Skeletal muscle satellite cell (primary cell): ENCODE results near the gene COX4I2. TPM values are rescaled to one million over a fixed set of nuclear protein-coding genes. Genes with fewer than 3 reads are reported as not detected.
"Not testable (repeated sequence)": the region's sequence is repeated elsewhere in the genome, so short reads cannot be mapped to it uniquely, and the experiment has no call there.

Source experiments
- H3K27me3 ChIP-seq: 2 replicates; pipeline ENCODE4 v1.7.0; 2013; ENCODE audit warnings: low read length; ENCODE audit not compliant: control insufficient read depth, insufficient read depth
- H3K36me3 ChIP-seq: 2 replicates; pipeline ENCODE4 v1.7.0; 2013; ENCODE audit warnings: mild to moderate bottlenecking, control low read depth, low read length; ENCODE audit not compliant: insufficient read depth
- H3K4me1 ChIP-seq: 2 replicates; pipeline ENCODE4 v1.7.0; 2013; ENCODE audit warnings: low read length; ENCODE audit not compliant: control insufficient read depth, insufficient read depth
- H3K4me2 ChIP-seq: 2 replicates; pipeline ENCODE4 v1.7.0; 2013; ENCODE audit warnings: mild to moderate bottlenecking, low read length
- H3K4me3 ChIP-seq: 2 replicates; pipeline ENCODE4 v1.7.0; 2013; ENCODE audit warnings: low read length
- H3K9ac ChIP-seq: 2 replicates; pipeline ENCODE4 v1.7.0; 2013; ENCODE audit warnings: mild to moderate bottlenecking, low read depth, low read length, moderate library complexity
- H3K9me3 ChIP-seq: replicated peaks from 2 replicates; pipeline ENCODE4 v1.7.0; 2013; ENCODE audit warnings: mild to moderate bottlenecking, control low read depth, low read length
- total RNA-seq: library from RNA; depleted of rRNA; stranded (reverse); fragments of >200 nt; gene quantifications from 2 replicates; pipeline ENCODE4 v1.2.3, GENCODE V29; 2012; rRNA removed

The COX4I2 gene
- 0.44 and 0.76 TPM in 2 replicates for total RNA-seq

DNA sequence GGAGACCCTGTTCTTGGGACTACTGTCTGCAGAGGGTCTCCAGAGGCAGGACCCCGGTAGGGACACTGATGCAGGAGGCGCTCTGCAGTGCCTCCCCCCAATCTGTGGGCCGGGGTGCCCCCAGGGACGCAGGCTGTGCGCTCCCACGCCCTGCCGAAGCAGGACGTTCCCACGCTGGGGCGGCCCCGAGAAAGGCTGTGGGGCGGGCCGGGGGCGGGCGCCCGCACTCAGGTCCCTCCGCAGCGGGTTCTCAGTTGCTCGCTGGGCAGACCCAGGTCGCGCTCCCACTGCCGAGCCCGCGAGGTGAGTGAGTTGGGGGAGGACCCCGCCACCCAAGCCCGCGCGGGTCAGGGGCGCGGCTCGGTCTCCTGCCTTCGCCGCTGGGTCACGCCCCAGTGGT is at the start of gene COX4I2:
TSS of gene COX4I2 (plus strand) at position 253 of the 400 bp plus-strand sequence. CDS start 1,106 bp downstream, outside the sequence.
- Histone ChIP-seq H3K9me3 (no peaks in the 10 kb centered on the region), H3K4me3 (no peak within 1 kb of the TSS), H3K27me3 (peaks cover 11% of the 10 kb centered on the region), H3K9ac (no peak within 1 kb of the TSS), H3K4me2 (no peak within 1 kb of the TSS), H3K36me3 (no peaks in the 10 kb centered on the region), H3K4me1 (no peaks in the 10 kb centered on the region)

GRCh38 chr20:31590717-31591225 is 46.9 kb upstream of the COX4I2 start:
- peaks cover 73% of the 10 kb centered on the region for H3K4me1 ChIP-seq
- H3K4me3 ChIP-seq = no peak overlapping the region
- H3K9me3 ChIP-seq = no peaks in the 10 kb centered on the region
- no peaks in the 10 kb centered on the region for H3K36me3 ChIP-seq
- no peaks in the 10 kb centered on the region for H3K27me3 ChIP-seq
- H3K9ac ChIP-seq = no peak overlapping the region
- no peak overlapping the region for H3K4me2 ChIP-seq

GRCh38 chr20:31593221-31594001 is 44.3 kb upstream of the COX4I2 start:
- Histone ChIP-seq H3K4me3 (peak overlapping the region; percentile 55), H3K4me2 (peak overlapping the region; percentile 77), H3K9ac (peak overlapping the region; percentile 57), H3K27me3 (no peaks in the 10 kb centered on the region), H3K4me1 (peaks cover 78% of the 10 kb centered on the region), H3K36me3 (no peaks in the 10 kb centered on the region), H3K9me3 (no peaks in the 10 kb centered on the region)

DNA sequence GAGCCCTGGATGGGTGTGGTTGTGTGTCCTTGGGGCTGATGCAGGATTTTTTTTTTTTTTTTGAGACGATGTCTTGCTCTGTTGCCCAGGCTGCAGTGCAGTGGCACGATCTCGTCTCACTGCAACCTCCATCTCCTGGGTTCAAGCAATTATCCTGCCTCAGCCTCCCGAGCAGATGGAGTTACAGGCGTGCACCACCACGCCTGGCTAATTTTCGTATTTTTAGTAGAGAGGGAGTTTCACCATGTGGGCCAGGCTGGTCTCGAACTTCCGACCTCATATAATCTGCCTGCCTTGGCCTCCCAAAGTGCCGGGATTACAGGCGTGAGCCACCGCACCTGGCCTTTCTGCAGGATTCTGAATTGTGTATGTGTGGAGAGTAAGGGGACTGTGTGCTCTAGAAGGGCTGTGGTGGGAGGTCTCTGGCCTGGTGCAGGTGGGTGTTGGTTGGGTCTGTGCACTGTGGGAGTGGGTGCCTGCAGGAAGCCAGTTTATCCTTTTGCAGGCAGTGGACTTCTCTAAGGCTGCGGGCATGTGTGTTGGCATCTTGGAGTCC is 43.6 kb upstream of the COX4I2 start:
- H3K4me3 ChIP-seq = peak overlapping the region; percentile 55
- no peaks in the 10 kb centered on the region for H3K27me3 ChIP-seq
- H3K9ac ChIP-seq = peak overlapping the region; percentile 57
- no peaks in the 10 kb centered on the region for H3K36me3 ChIP-seq
- peak overlapping the region; percentile 77 for H3K4me2 ChIP-seq
- H3K4me1 ChIP-seq = peaks cover 72% of the 10 kb centered on the region
- no peaks in the 10 kb centered on the region for H3K9me3 ChIP-seq

DNA sequence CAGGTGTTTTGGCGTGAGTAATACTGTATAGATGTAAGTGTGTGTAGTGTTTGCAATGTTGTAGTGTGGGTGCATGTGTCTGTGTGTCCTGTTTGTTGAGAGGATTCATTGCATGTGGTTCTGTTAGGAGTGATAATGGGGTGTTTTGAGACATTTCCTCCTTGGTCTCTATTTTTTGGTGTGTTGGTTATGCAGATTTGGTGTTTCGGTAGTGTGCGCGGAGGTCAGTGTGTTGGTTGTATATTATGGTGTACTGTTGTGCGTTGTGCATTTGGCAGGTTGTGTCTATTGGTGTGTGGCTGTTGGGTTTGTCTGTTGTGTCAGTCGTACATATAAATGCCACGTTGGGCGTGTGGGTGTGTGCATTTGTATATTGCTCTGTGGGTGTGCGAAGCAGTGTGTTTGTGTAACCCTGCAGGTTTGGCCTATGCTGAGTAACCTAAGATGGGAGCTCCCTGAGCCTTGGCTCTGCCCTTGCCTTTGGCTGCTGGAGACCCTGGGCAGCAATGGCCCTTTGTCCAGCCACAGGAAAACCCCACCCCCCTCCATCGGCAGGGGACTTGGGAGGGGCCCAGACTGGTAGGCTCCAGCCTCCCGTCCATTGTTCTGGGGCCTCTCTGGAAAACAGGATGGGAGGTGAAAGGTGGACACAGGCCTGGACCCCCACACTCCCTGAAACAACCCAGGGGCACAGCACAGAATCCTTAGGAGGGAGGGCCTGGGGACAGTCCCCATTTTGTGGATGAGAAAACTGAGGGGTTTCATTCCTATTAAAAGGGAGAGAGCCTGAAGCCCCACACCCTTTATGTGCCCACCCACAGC is 42.9 kb upstream of the COX4I2 start:
- H3K4me2 ChIP-seq = peak overlapping the region; percentile 77
- peak overlapping the region; percentile 55 for H3K4me3 ChIP-seq

DNA sequence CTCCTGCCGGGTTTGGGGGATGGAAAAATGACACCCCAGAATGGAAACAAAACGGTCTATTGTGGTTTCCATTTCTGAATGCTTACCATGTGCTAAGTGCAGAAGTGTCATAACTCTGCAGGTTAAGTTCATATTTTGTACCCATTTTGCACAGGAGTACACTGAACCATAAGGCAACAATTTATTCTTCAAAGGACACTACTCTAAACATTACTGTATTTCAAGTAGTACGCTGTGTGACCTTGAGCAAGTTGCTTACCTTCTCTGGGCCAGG is 42.4 kb upstream of the COX4I2 start:
- Histone ChIP-seq H3K4me1 (peaks cover 65% of the 10 kb centered on the region), H3K4me3 (peak overlapping the region; percentile 55), H3K9me3 (no peaks in the 10 kb centered on the region), H3K36me3 (no peaks in the 10 kb centered on the region), H3K4me2 (peak overlapping the region; percentile 77), H3K9ac (peak overlapping the region; percentile 57), H3K27me3 (no peaks in the 10 kb centered on the region)

More for the DNA sequence above, 42.9 kb upstream of the COX4I2 start:
- no peaks in the 10 kb centered on the region for H3K9me3 ChIP-seq
- no peaks in the 10 kb centered on the region for H3K27me3 ChIP-seq
- H3K9ac ChIP-seq = peak overlapping the region; percentile 57
- H3K36me3 ChIP-seq = no peaks in the 10 kb centered on the region
- peaks cover 65% of the 10 kb centered on the region for H3K4me1 ChIP-seq

GRCh38 chr20:31595654-31596411 is 41.9 kb upstream of the COX4I2 start:
- H3K4me1 ChIP-seq = peaks cover 63% of the 10 kb centered on the region
- H3K9me3 ChIP-seq = no peaks in the 10 kb centered on the region
- H3K27me3 ChIP-seq = no peaks in the 10 kb centered on the region
- peak overlapping the region; percentile 57 for H3K9ac ChIP-seq
- peak overlapping the region; percentile 77 for H3K4me2 ChIP-seq
- peak overlapping the region; percentile 55 for H3K4me3 ChIP-seq
- H3K36me3 ChIP-seq = no peaks in the 10 kb centered on the region

DNA sequence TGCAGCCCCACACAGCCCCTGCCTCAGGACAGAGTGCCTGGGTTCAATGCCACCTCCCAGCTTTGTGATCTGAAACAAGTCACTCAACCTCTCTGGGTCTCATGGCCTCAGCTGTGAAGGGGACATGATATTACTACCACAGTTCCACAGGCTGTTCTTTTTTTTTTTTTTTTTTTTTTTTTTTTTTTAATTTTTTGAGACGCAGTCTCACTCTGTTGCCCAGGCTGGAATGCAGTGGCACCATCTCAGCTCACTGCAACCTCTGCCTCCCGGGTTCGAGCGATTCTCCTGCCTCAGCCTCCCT is 41.3 kb upstream of the COX4I2 start:
- not testable (repeated sequence) for H3K27me3 ChIP-seq, H3K4me3 ChIP-seq, H3K36me3 ChIP-seq, H3K9me3 ChIP-seq
- H3K9ac ChIP-seq = peak overlapping the region; percentile 57
- H3K4me1 ChIP-seq = peaks cover 57% of the 10 kb centered on the region
- H3K4me2 ChIP-seq = peak overlapping the region; percentile 33

GRCh38 chr20:31596831-31597480 is 40.8 kb upstream of the COX4I2 start:
- H3K27me3 ChIP-seq = no peaks in the 10 kb centered on the region
- H3K36me3 ChIP-seq = no peaks in the 10 kb centered on the region
- no peaks in the 10 kb centered on the region for H3K9me3 ChIP-seq
- no peak overlapping the region for H3K4me3 ChIP-seq
- peak overlapping the region; percentile 57 for H3K9ac ChIP-seq
- peaks cover 56% of the 10 kb centered on the region for H3K4me1 ChIP-seq
- no peak overlapping the region for H3K4me2 ChIP-seq

DNA sequence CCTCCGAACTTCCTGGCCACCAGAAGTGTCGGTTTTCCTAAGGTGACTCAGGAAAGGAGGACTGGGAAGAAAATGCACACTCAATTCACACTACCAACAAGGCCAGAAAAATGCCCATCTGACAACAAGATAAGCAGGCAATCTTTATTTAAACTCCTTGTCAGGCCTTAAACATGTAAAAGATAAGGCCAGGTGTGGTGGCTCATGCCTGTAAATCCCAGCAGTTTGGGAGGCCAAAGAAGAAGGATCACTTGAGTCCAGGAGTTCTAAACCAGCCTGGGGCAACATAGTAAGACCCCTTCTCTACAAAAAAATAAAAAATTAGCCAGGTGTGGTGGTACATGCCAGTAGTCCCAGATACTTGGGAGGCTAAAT is 40.2 kb upstream of the COX4I2 start:
- H3K4me2 ChIP-seq = no peak overlapping the region
- peaks cover 61% of the 10 kb centered on the region for H3K4me1 ChIP-seq
- peak overlapping the region; percentile 57 for H3K9ac ChIP-seq
- H3K4me3 ChIP-seq = no peak overlapping the region
- no peaks in the 10 kb centered on the region for H3K36me3 ChIP-seq
- H3K9me3 ChIP-seq = no peaks in the 10 kb centered on the region
- no peaks in the 10 kb centered on the region for H3K27me3 ChIP-seq

GRCh38 chr20:31602431-31602778 is 35.3 kb upstream of the COX4I2 start:
- Histone ChIP-seq H3K4me3 (no peak overlapping the region), H3K27me3 (no peaks in the 10 kb centered on the region), H3K36me3 (peaks cover 19% of the 10 kb centered on the region), H3K9me3 (no peaks in the 10 kb centered on the region), H3K9ac (peak overlapping the region; percentile 98), H3K4me1 (peaks cover 29% of the 10 kb centered on the region), H3K4me2 (peak overlapping the region; percentile 45)
